HG03469 (cell line): ENCODE data around the gene SPRN.
"Not testable (repeated sequence)": the region's sequence is repeated elsewhere in the genome, so short reads cannot be mapped to it uniquely, and the experiment has no call there.

Experiments used
- ATAC-seq: cut with Tn5 transposase; IDR thresholded peaks from one replicate; pipeline ENCODE4 v1.9.1; 2021; ENCODE audit warnings: mild to moderate bottlenecking, moderate library complexity, moderate number of reproducible peaks; ENCODE audit not compliant: unreplicated experiment

The SPRN gene

GRCh38 chr10:133440633-133441285 is 16.3 kb upstream of the SPRN start:
- ATAC-seq, result no peak

GRCh38 chr10:133439517-133440461 is 15.4 kb upstream of the SPRN start:
- ATAC-seq, result no peak

- no peak for ATAC-seq
Observed at GRCh38 chr10:133438711-133439273, 14.4 kb upstream of the SPRN start.

- ATAC-seq, result not testable (repeated sequence)
Observed at GRCh38 chr10:133432789-133433188, 8.4 kb upstream of the SPRN start.

GRCh38 chr10:133431888-133432613 is 7.6 kb upstream of the SPRN start:
- not testable (repeated sequence) for ATAC-seq

GRCh38 chr10:133429571-133429970 is 5.1 kb upstream of the SPRN start:
- ATAC-seq, result not testable (repeated sequence)

- ATAC-seq, result not testable (repeated sequence)
Observed at GRCh38 chr10:133424102-133424501, 323 bp downstream of the SPRN start.

GRCh38 chr10:133422807-133423771 is 1.3 kb downstream of the SPRN start:
- ATAC-seq, result no peak

GRCh38 chr10:133422223-133422806 is 2.1 kb downstream of the SPRN start:
- ATAC-seq, result no peak

- ATAC-seq, result no peak
Observed at GRCh38 chr10:133421336-133422222, 2.8 kb downstream of the SPRN start.

- no peak for ATAC-seq
Observed at GRCh38 chr10:133420579-133420978, 3.8 kb downstream of the SPRN start.

GRCh38 chr10:133420028-133420427 is 4.4 kb downstream of the SPRN start:
- no peak for ATAC-seq

- ATAC-seq, result no peak
Observed at GRCh38 chr10:133419211-133419950, 5.0 kb downstream of the SPRN start.

GRCh38 chr10:133418289-133418993 is 6.0 kb downstream of the SPRN start:
- ATAC-seq, result no peak

GRCh38 chr10:133415752-133416151 is 8.7 kb downstream of the SPRN start:
- no peak for ATAC-seq

- not testable (repeated sequence) for ATAC-seq
Observed at GRCh38 chr10:133414401-133414800, 10.0 kb downstream of the SPRN start.

GRCh38 chr10:133412381-133412711 is 12.1 kb downstream of the SPRN start:
- no peak for ATAC-seq
